Kidney (tissue), 14 donors: ENCODE data around the gene EBP. TPM values are rescaled to one million over a fixed set of nuclear protein-coding genes. Genes with fewer than 3 reads are reported as not detected.

Experiments
- DNase-seq, 5 donors: peaks; one replicate each; pipeline ENCODE4 v3.0.0-alpha.2; 2013 to 2020
- FAIRE-seq: peaks from 2 replicates; lab custom pipeline; 2012; peaks lifted over from hg19 to GRCh38; lab: Jason Lieb, UNC
- H3K27ac ChIP-seq, 2 donors: one replicate each; pipeline ENCODE4 v1.7.0; 2013; ENCODE audit warnings: low read depth in 2 of 2, low read length in 2 of 2, inconsistent platforms in 1 of 2
- H3K27me3 ChIP-seq: one replicate; pipeline ENCODE4 v1.7.1; 2013; ENCODE audit warnings: low read length, inconsistent platforms; ENCODE audit not compliant: control insufficient read depth, insufficient read depth
- H3K36me3 ChIP-seq, 3 donors: one replicate each; pipeline versions ENCODE4 v1.7.0 to v1.7.1; 2013; ENCODE audit warnings: low read length in 3 of 3, control low read depth in 1 of 3, inconsistent platforms in 1 of 3; ENCODE audit not compliant: insufficient read depth in 3 of 3, control insufficient read depth in 2 of 3
- H3K4me1 ChIP-seq, 3 donors: one replicate each; pipeline versions ENCODE4 v1.7.0 to v1.7.1; 2013; ENCODE audit warnings: low read length in 3 of 3, inconsistent platforms in 1 of 3, low read depth in 1 of 3; ENCODE audit not compliant: control insufficient read depth in 2 of 3, insufficient read depth in 2 of 3
- H3K4me3 ChIP-seq, 3 donors: one replicate each; pipeline versions ENCODE4 v1.7.0 to v1.8.1; 2013; ENCODE audit warnings: low read length in 3 of 3, control low read depth in 1 of 3, inconsistent platforms in 1 of 3
- H3K9ac ChIP-seq, 3 donors: one replicate each; pipeline versions ENCODE4 v1.7.0 to v1.7.1; 2013; ENCODE audit warnings: low read length in 3 of 3, control low read depth in 1 of 3, inconsistent platforms in 1 of 3
- H3K9me3 ChIP-seq, 3 donors: one replicate each; pipeline versions ENCODE4 v1.7.0 to v1.7.1; 2013; ENCODE audit warnings: low read length in 3 of 3, control low read depth in 1 of 3, inconsistent platforms in 1 of 3; ENCODE audit not compliant: control insufficient read depth in 2 of 3, insufficient read depth in 1 of 3
- intact Hi-C: fragments of 100-400 bp; cut with DNase I; formaldehyde crosslinking; loops from one replicate; pipeline ENCODE4 v1.11.1; 2022
- polyA plus RNA-seq: library from polyadenylated mRNA; stranded (reverse); fragments of 350-450 nt; fragmentation: Illumina TruSeq; extraction: RNeasy Lipid Tissue Mini Kit (QIAGEN cat#74804); gene quantifications from one replicate; pipeline ENCODE4 v1.2.3, GENCODE V29; 2014; ENCODE audit warnings: low read depth, low replicate concordance; ENCODE audit not compliant: insufficient read depth
- total RNA-seq: library from RNA; stranded (reverse); fragmentation: NEBNext Ultra II Directional; extraction: Animal tissue kit (Norgen Biotek cat#: 25700); gene quantifications from one replicate; pipeline ENCODE4 v1.2.1, GENCODE V29; 2021
- TF ChIP-seq, protein P1 (sequence below): IDR thresholded peaks from 3 replicates; pipeline ENCODE4 v1.5.1; 2012; ENCODE audit warnings: mild to moderate bottlenecking, moderate library complexity, borderline replicate concordance; ENCODE audit not compliant: insufficient read depth; ENCODE audit errors: extremely low read depth
- donor health status: control.
- donor health status: control.
- donor health status: control.
- donor health status: control.
- donor health status: control.
- donor health status: DM: yes; HTN: yes; CAD: no.
- donor health status: Normal renal cell carcinoma (clear cell type).

The EBP gene
- total and polyA plus RNA-seq, 2 donors from 2014 or later: 33.8 to 164 TPM

DNA sequence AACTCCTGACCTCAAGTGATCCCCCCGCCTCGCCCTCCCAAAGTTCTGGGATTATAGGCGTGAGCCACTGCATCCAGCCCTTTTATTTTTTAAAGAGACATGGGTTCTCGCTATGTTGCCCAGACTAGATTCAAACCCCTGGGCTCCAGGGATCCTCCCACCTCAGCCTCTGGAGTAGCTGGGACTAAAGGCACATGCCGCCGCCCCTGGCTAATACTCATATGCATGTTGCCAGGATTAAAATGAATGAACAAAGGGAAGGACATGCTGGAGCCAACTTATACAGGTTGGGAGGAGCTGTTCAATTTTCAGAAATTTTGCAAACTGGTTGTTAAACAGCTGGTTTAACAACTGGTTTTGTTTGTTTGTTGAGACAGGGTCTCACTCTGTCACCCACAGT is 47.0 kb upstream of the EBP start:
- no peak overlapping the region for H3K9ac ChIP-seq
- H3K4me3 ChIP-seq: no peak overlapping the region
- H3K4me1 ChIP-seq: no peaks in the 10 kb centered on the region
- no peaks in the 10 kb centered on the region for H3K27me3 ChIP-seq
- TF ChIP-seq, protein P1, sequence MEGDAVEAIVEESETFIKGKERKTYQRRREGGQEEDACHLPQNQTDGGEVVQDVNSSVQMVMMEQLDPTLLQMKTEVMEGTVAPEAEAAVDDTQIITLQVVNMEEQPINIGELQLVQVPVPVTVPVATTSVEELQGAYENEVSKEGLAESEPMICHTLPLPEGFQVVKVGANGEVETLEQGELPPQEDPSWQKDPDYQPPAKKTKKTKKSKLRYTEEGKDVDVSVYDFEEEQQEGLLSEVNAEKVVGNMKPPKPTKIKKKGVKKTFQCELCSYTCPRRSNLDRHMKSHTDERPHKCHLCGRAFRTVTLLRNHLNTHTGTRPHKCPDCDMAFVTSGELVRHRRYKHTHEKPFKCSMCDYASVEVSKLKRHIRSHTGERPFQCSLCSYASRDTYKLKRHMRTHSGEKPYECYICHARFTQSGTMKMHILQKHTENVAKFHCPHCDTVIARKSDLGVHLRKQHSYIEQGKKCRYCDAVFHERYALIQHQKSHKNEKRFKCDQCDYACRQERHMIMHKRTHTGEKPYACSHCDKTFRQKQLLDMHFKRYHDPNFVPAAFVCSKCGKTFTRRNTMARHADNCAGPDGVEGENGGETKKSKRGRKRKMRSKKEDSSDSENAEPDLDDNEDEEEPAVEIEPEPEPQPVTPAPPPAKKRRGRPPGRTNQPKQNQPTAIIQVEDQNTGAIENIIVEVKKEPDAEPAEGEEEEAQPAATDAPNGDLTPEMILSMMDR: no peak
- intact Hi-C loops: no loop called here
- H3K27ac ChIP-seq: no peak overlapping the region
- H3K9me3 ChIP-seq: no peaks in the 10 kb centered on the region
- H3K36me3 ChIP-seq: no peaks in the 10 kb centered on the region
- no peak for FAIRE-seq
- DNase-seq: peak in 1 of 5 donors; percentile 46

DNA sequence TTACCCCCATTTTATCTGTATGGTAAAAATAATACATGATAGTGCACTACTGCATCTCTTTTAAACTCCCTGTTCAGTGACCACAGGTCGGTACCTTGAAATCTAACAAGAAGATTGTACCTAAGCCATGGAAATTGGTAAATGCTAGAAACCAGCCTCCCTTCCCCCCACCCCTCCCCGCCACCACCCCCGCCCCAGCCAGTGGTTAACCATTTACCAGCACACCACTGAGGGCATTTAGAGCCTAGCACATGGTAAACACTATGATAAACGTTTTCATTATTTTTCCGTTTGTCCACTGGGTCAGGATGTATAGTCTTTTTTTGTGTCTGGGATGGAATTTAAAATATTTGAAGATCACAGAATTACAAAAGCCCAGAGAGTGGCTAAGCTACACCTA is 46.3 kb upstream of the EBP start:
- TF ChIP-seq, protein P1: no peak

DNA sequence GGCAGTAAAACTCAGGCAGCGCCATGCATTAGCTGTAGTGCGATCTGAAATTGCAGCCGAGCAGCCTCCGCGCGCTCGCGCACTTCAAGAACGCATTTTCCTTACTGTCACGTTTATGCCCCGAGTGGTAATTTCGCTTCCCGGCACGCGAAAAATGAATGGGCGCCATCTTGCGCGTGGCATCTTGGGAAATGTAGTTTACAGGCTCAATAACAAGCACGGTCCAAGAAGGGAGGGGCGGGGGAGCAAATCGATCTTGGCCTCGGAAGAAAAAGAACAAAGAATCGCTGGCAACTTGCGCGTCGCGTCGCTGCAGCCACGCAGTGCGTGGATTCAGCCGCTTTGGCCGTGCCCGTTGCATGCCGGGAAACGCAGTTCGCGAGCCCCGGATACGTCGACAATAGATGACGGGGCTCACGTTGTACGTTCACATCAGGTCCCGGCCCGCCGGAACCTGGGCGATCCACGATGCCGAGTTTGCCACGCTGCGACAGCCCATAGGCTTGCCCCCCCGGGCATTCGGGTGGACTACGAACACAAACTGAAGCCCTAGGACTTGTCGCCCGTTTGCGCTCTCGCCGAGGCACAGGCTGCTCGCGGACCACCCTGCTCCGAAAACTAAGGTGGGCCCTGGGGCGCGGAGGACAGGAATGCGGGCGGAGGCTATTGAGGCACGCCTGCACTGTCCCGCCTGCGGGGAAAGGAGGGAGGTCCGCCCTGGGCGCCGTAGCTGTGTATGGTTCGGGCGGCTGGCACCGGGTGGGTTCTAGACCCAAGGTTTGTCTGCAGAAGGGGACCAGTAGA is 45.6 kb upstream of the EBP start, which contains the start of gene FTSJ1:
Gene FTSJ1, plus strand, starts transcription at position 426 of the 804 bp plus-strand sequence. CDS start 1,849 bp downstream, outside the sequence.
- FAIRE-seq: no peak
- intact Hi-C loops: no loop called here
- H3K36me3 ChIP-seq: no peaks in the 10 kb centered on the region

More for the DNA sequence above, 46.3 kb upstream of the EBP start:
- Histone ChIP-seq H3K9ac (peak overlapping the region in 2 of 3 donors; percentile 55 to 73), H3K36me3 (no peaks in the 10 kb centered on the region), H3K27me3 (no peaks in the 10 kb centered on the region), H3K9me3 (no peaks in the 10 kb centered on the region), H3K4me1 (no peaks in the 10 kb centered on the region), H3K27ac (peak overlapping the region in 1 of 2 donors; percentile 70), H3K4me3 (peak overlapping the region; percentile 83 to 91 (median 86))
- FAIRE-seq (no peak), DNase-seq (peak in 1 of 5 donors; percentile 21)
- intact Hi-C loops: no loop called here

More for the DNA sequence above, 45.6 kb upstream of the EBP start, which contains the start of gene FTSJ1:
- Histone ChIP-seq H3K27ac (peak within 1 kb of the TSS; percentile 67 to 70), H3K4me3 (peak within 1 kb of the TSS; percentile 83 to 91 (median 86)), H3K9ac (peak within 1 kb of the TSS; percentile 8 to 73 (median 55)), H3K4me1 (no peaks in the 10 kb centered on the region), H3K27me3 (no peaks in the 10 kb centered on the region), H3K9me3 (no peaks in the 10 kb centered on the region)
- TF ChIP-seq, protein P1: no peak
- peak; percentile 84 to 95 (median 86) for DNase-seq
